ENCODE data around the gene TECTA.

Gene TECTA

GRCh38 chr11:121188776-121189175, 87.7 kb downstream of the TECTA start:
- no peak for DNase-seq (ENCODE audit: low read depth)

DNA sequence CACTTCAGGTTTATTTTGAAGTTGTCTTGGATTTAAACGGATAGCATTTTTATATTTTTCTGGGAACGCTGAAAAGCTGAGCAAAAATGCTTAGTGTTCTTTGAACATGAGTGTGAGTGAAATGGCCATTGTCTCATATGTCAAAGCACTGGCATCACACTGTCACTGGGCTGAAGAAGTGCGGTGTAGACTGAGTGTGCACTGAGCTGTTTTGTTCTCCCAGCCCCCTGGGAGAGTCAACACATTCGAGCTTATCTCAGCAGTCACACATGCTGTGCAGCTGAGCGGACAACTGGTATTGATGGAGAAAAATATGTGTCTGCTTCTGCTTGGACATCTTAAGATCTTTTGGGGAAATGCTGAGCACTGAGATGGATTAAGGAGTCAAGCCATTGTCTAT, 90.8 kb downstream of the TECTA start:
- no peak for DNase-seq (ENCODE audit: low read depth)

GRCh38 chr11:121194731-121195596, 93.9 kb downstream of the TECTA start:
- peak; percentile 8 for DNase-seq (ENCODE audit: low read depth)

DNA sequence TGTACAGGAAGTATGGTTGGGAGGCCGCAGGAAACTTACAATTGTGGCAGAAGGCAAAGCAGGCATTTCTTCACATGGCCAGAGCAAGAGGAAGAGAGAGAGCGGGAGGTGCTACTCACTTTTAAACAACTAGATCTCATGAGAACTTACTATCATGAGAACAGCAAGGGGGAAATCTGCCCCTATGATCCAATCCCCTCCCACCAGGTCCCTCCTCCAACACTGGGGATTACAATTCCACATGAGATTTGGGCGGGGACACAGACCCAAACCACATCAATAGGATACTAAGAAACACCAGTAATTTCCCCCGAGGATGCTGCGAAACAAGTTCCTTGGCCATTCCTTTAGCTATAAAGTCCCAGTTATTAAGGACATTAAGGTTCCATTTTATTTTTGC, 97.4 kb downstream of the TECTA start:
- DNase-seq (ENCODE audit: low read depth) = no peak

- DNase-seq (ENCODE audit: low read depth) = no peak
These were observed 98.5 kb downstream of the TECTA start for GRCh38 chr11:121199516-121199915.

GRCh38 chr11:121206810-121207209, 105.8 kb downstream of the TECTA start:
- DNase-seq (ENCODE audit: low read depth) = no peak

GRCh38 chr11:121207485-121208115, 106.6 kb downstream of the TECTA start:
- DNase-seq (ENCODE audit: low read depth) = no peak

- DNase-seq (ENCODE audit: low read depth) = no peak
These were observed 109.5 kb downstream of the TECTA start for GRCh38 chr11:121210445-121211080.

- DNase-seq (ENCODE audit: low read depth) = no peak
These were observed 110.6 kb downstream of the TECTA start for GRCh38 chr11:121211626-121212025.

- DNase-seq (ENCODE audit: low read depth) = no peak
These were observed 111.7 kb downstream of the TECTA start for GRCh38 chr11:121212536-121213361.

DNA sequence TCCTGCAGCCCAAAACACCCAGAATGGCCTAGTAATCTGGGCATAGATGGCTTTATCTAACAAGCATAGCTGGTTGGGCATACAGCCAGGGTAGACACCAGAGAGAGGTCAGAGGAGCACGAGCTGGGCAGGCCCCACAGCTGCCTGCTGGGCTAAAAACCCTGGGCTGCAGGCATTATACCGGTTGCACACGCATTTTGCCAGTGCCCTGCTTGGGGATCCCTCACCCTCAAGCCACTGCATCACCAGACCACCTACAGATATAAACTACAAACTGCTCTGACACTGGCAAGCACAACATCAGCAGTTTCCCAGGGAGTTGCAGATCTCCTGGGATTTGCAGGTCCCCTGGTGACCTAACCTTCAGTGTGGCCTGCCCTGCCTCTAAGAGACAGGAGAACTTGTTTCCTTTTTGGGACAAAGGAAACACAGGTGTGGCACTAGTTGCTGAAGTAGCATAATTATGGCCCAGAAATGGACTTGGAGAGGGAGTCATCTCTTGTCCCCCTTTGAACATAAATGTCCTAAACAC, 112.4 kb downstream of the TECTA start:
- DNase-seq (ENCODE audit: low read depth) = no peak

GRCh38 chr11:121214861-121215260, 113.8 kb downstream of the TECTA start:
- no peak for DNase-seq (ENCODE audit: low read depth)

GRCh38 chr11:121221496-121222200, 120.6 kb downstream of the TECTA start:
- DNase-seq (ENCODE audit: low read depth) = no peak

DNA sequence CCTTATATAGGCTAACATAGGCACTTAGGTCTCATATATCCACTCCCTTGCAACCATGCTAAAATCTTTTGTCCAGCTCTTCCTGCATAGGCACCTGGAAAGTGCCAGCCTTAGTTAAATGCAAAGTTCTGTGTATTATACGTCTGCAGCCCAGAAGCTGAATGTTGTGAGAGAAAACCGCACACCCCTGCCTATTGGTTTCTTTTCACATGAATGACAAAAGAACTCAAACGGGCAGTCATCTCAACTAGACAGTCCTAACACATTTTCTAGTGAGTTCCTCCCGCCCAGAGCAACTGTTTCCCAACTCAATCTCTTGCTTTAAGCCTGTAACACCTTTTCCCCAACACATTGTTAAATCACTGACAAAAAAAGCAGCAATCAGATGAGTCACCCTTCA, 122.1 kb downstream of the TECTA start:
- DNase-seq (ENCODE audit: low read depth) = no peak

GRCh38 chr11:121225382-121225781, 124.3 kb downstream of the TECTA start:
- DNase-seq (ENCODE audit: low read depth) = no peak

DNA sequence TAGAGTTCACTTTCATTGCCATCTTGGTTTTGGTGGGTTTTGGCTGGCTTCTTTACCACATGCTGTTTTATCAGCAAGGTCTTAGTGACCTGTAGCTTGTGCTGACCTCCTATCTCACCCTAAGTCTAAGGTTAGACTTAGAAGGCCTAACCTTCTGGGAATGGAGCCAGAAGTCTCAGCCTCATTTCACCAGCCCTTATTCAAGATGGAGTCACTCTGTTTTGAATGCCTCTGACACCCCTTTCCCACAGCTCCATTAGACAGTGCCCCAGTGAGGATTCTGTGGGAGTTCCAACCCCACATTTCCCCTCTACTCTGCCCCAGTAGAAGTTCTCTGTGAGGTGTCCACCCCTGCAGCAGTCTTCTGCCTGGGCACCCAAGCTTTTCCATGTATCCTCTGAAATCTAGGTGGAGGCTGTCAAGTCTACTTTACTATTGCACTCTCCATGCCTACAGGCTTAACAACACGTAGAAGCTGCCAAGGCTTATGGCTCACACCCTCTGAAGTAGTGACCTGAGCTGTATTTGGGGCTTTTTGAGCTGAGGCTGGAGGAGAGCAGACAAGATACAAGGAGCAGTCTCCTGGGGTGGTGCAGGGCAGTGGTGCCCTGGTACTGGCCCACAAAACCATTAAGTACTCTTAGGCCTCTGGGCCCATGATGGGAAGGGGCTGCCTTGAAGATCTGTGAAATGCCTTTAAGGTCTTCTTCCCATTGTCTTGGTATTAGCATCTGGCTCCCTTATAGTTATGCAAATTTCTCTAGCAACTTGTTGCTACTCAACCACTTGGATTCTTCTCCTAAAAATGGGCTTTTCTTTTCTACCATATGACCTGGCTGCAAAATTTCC, 125.6 kb downstream of the TECTA start:
- DNase-seq (ENCODE audit: low read depth) = no peak

DNA sequence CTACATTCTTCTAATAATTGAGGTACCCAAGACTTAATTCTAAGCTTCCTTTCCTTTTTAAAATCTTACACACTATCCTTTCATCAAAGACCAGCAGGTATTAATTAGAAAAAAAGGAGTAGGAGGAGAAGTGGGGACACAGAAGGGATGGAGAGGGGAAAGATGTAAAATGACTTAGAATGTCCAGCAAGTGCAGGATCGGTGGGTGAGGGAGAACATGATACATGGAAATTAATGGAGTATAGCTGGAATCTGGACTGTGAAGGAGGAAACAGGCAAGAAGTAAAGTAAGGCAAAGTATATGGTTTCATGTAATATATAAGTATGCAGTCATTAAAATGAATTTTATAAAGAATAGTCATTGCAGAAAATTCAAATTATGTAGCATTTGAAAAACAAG, 127.8 kb downstream of the TECTA start:
- no peak for DNase-seq (ENCODE audit: low read depth)

- no peak for DNase-seq (ENCODE audit: low read depth)
These were observed 128.6 kb downstream of the TECTA start for GRCh38 chr11:121229495-121230215.

- no peak for DNase-seq (ENCODE audit: low read depth)
These were observed 130.7 kb downstream of the TECTA start for GRCh38 chr11:121231576-121232278.

Data from stimulated activated CD8-positive, alpha-beta memory T cell treated with anti-CD3 and anti-CD28 coated beads, Interleukin-7, amount 100 ng/mL, for 24 hours (primary cell).